HG02981 (cell line): Measurements from ENCODE around the gene DST.

Experiments
- ATAC-seq: cut with Tn5 transposase; IDR thresholded peaks from one replicate; pipeline ENCODE4 v1.9.1; 2021; ENCODE audit warnings: mild to moderate bottlenecking, moderate library complexity; ENCODE audit not compliant: unreplicated experiment

DST gene

DNA sequence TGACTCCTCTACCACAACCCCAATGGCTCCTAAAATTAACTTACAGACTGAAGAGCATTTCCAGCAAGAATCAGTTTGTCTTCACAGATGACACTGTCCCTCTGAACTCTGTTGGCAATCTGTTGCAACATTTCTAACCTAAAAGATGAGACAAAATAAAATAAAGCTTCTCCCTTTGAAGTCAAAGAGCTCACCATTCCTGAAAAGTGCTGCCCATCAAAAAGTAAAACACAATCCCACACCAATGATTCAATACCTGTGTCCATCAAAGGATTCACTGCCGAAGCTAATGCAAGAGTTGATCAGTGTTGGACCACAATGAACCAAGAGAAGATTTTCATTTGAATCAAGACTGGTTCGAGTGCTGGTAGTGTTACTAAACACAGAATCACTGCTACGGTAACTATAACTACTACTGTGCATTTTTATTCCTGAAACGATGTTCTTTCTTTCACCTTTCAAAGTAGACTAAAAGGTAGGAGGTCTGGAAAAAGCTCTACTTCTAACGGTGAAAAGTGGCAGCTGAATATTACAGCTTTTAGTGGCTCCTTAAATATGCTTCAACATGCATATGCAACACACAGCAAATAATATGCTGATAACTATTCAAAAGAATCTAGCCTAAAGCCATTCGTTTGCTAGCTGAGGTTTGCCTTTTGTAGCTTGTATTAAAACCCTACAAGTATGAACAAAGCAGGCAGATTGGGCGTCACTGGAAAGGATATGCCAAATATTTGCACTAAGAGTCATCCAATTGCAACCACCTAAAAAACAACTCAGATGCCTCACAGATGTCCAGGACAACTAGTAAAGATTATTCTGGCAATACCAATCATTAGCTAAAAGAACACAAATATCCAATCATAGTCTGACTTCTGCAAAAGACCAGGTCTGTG, at the start of gene DST:
DST (minus strand) TSS at position 524 of the 896 bp plus-strand sequence.
- no peak for ATAC-seq

DNA sequence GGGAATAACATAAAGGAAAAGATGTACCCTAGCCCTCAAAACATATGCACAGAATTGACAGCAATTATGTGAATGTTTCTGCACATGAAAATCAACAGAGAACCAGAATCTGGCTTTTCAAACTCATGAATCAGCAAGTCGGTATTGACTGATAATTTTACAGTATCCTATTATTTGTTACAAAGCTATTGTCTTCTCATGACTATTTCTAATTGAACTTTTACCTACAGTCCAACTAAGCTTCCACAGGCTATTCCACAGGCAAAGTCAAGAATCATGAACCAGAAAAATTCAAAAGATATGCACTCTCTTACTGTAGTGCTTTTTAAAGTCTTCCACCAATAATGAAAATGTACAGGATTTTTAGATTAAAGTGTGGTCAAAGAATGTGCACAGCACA, 49.1 kb upstream of the DST start:
- no peak for ATAC-seq

DNA sequence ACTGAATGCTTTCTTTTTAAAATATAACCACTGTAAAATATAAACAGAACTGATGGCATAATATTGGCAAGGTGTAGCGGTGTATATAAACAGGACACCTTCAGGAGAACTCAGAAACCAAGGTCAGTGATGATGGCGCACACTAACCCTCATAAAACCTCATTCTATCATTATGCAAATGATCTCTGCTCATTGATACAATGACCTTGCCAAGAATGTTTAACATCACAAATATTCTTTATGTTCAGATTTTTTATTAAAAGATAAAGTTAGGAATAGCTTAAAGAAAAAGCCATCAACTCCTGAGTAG, 48.6 kb upstream of the DST start:
- no peak for ATAC-seq

GRCh38 chr6:56690519-56691285, 48.0 kb upstream of the DST start:
- no peak for ATAC-seq

DNA sequence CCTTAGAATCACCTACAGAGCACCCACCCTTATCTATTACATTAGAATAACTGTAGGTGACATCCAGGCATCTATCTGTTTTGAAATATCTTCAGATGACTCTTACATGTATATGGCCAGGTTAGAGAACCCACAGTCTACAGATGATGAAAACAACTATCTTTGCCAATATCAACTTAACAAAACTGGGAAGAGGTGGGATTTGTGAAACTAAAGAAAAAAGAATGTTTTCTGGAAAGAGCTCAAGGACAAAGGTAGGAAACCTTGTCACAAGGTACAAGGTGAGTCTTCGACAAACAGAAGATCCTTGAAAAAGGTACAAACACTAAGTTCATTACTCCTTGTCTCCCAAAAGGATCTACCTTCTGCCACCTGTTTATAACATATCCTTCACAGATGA, 47.0 kb upstream of the DST start:
- no peak for ATAC-seq

- ATAC-seq, result peak; percentile 75
Observed at GRCh38 chr6:56689114-56689513, 46.4 kb upstream of the DST start.

- ATAC-seq, result no peak
Observed at GRCh38 chr6:56688521-56688920, 45.8 kb upstream of the DST start.

- no peak for ATAC-seq
Observed at GRCh38 chr6:56687551-56687950, 44.9 kb upstream of the DST start.

- no peak for ATAC-seq
Observed at GRCh38 chr6:56686429-56686828, 43.7 kb upstream of the DST start.

DNA sequence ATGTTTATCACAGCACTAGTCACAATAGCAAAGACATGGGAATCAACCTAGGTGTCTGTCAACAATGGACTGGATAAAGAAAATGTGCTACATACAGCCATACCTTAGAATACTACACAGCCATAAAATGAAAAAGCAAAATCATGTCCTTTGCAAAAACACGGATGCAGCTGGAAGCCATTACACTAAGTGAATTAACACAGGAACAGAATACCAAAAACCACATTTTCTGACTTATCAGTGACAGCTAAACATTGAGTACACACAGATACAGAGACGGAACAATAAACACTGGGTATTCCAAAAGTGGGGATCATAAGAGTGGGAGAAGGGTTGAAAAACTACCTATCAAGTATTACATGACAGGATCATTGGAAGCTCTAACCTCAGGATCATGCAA, 43.3 kb upstream of the DST start:
- ATAC-seq, result no peak

GRCh38 chr6:56685102-56685733, 42.5 kb upstream of the DST start:
- ATAC-seq, result no peak

DNA sequence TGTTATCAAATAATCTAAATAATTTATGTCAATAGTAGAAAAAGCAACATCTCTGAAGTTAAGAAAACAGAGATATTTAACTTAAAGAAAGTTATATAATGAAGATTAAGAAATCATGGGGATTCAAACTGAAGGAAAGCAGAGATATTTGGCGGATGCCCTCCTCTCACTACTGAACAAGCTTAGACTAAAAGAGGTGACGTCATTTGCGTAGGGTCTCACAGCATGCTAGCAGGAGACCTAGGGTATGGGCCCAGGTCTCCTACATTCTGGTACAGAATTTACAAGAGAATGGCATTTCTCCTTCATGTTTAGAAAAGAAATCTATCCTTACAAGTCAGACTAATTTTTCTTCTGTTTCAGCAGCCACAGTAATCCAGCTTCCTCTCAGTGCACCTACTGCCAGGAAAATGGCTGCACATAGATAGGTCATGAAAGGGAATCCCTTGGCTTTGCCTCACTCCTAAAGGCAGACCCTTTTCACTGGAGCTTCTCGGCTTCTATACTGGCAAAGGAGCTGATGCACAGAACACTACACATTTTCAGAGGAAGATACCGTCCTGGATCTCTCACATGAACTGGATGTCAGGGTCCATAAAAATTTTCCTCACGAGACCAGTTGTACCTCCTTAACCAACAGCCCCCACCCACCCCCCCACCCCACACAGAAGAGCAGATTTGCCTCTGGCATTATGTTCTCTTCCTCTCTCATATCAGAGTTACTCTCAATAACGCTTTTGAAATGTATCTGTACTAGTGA, 41.8 kb upstream of the DST start:
- no peak for ATAC-seq

GRCh38 chr6:56683882-56684281, 41.2 kb upstream of the DST start:
- ATAC-seq, result no peak

- no peak for ATAC-seq
Observed at GRCh38 chr6:56682635-56683034, 39.9 kb upstream of the DST start.

GRCh38 chr6:56677559-56677958, 34.9 kb upstream of the DST start:
- ATAC-seq, result no peak

- no peak for ATAC-seq
Observed at GRCh38 chr6:56671651-56672461, 29.2 kb upstream of the DST start.

- ATAC-seq, result no peak
Observed at GRCh38 chr6:56671160-56671559, 28.5 kb upstream of the DST start.

- ATAC-seq, result no peak
Observed at GRCh38 chr6:56669041-56669440, 26.4 kb upstream of the DST start.

- no peak for ATAC-seq
Observed at GRCh38 chr6:56668158-56668557, 25.5 kb upstream of the DST start.

GRCh38 chr6:56667336-56667735, 24.6 kb upstream of the DST start:
- no peak for ATAC-seq
